GM12878 (cell line): Measurements from ENCODE around the gene STXBP2.

ENCODE experiments used
- CEBPB ChIP-seq, 2 experiments: fragments of 150-350 bp in 1 of 2; IDR thresholded peaks; 2 replicates each; pipeline ENCODE4 v1.6.1; 2012 to 2014; ENCODE audit warnings: low read depth in 2 of 2, low read length in 2 of 2, borderline replicate concordance in 1 of 2, inconsistent platforms in 1 of 2
- CTCF ChIP-seq, 3 experiments: IDR thresholded peaks in 2 of 3; conservative IDR thresholded peaks in 1 of 3; 2 replicates each; pipeline ENCODE4 v1.5.1; 2011; ENCODE audit warnings: low read depth in 3 of 3, low read length in 3 of 3, mild to moderate bottlenecking in 3 of 3, control low read depth in 2 of 3, moderate library complexity in 2 of 3, inconsistent platforms in 1 of 3, mixed read lengths in 1 of 3; ENCODE audit not compliant: control insufficient read depth in 2 of 3, insufficient read depth in 1 of 3; ENCODE audit errors: extremely low read depth in 1 of 3

GRCh38 chr19:7687177-7687576 lies 50.3 kb downstream of the STXBP2 start:
- no peak for TF ChIP-seq CEBPB (IDR thresholded peaks at IDR 0.05; ENCODE audit: borderline replicate concordance in 1 of 2, low read depth in 2 of 2, low read length in 2 of 2)
- TF ChIP-seq CTCF (IDR thresholded peaks at IDR 0.05 in 2 of 3, conservative IDR thresholded peaks at IDR 0.05 in 1 of 3; ENCODE audit: control insufficient read depth in 2 of 3, extremely low read depth in 1 of 3, insufficient read depth in 1 of 3, low read depth in 3 of 3, low read length in 3 of 3) = no peak
